Transverse colon (tissue), 3 donors: ENCODE results near the gene ALKBH3.

Experiments
- CTCF ChIP-seq, 5 experiments: fragments of 200-600 bp in 3 of 5; fragments of 450-650 bp in 2 of 5; sonication (generic) in 3 of 5; IDR thresholded peaks; 1 replicate in 2 of 5; 2 replicates in 3 of 5; pipeline ENCODE4 v1.5.1; 2016 to 2017; ENCODE audit warnings: antibody characterized with exemption in 5 of 5, inconsistent platforms in 3 of 5, mild to moderate bottlenecking in 2 of 5, moderate library complexity in 1 of 5
- POLR2A ChIP-seq: fragments of 450-650 bp; IDR thresholded peaks from one replicate; pipeline ENCODE4 v1.6.1; 2016; ENCODE audit warnings: antibody characterized with exemption, mild to moderate bottlenecking, moderate library complexity

DNA sequence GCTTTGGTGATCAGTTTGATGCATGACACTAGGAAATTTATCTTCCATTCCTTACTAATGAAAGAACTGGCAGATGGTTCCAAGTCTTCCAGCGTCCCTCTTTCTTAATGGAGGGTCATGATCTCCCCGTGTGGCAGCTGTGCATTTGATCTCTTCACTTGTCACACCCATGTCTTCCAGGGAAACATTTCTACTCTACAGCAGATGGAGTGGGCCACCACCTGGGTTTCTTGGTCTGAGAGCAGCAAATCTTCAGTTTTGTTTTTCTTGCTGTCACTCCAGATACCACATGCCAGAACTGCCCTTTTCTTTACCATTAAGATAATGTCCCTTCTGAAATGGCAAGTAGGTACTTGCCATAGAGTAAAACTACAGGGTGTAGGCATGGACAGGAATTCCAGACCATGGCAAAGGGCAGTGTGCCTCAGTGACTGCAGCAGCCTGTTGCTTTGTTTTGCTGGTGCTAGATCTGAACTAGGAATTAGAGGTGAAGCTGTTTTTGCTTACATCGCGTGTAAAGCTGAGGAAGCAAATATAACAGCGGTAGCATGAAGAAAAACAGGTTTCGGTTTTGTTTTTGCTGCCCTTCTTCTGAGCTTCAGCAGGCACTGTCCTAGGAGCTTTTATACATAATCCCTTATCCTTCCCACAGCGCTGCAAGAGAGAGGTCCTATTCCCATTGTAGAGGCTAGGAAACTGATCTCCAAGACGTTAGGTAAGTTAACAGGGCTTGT, 41.1 kb downstream of the ALKBH3 start:
- no peak for TF ChIP-seq CTCF (IDR thresholded peaks at IDR 0.05)
- no peak for TF ChIP-seq POLR2A
